Activated CD4-positive, CD25-positive, alpha-beta regulatory T cell treated with anti-CD3 and anti-CD28 coated beads, Interleukin-2, amount 50 U/mL, for 72 hours (primary cell): ENCODE results near the gene SYT15.

ENCODE experiments used
- DNase-seq: peaks from one replicate; pipeline ENCODE4 v3.0.0; 2021

Gene SYT15

GRCh38 chr10:46545861-46546590 lies 32.9 kb upstream of the SYT15 start:
- peak; percentile 27 for DNase-seq

- DNase-seq: peak; percentile 24
Measured at GRCh38 chr10:46546591-46547540, 32.1 kb upstream of the SYT15 start.

GRCh38 chr10:46547541-46548497 lies 31.1 kb upstream of the SYT15 start:
- DNase-seq: peak; percentile 25

- DNase-seq: no peak
Measured at GRCh38 chr10:46548498-46549090, 30.3 kb upstream of the SYT15 start.

GRCh38 chr10:46549171-46550075 lies 29.5 kb upstream of the SYT15 start:
- DNase-seq: no peak

GRCh38 chr10:46550076-46550790 lies 28.7 kb upstream of the SYT15 start:
- no peak for DNase-seq

GRCh38 chr10:46550795-46551700 lies 27.9 kb upstream of the SYT15 start:
- DNase-seq: no peak

- no peak for DNase-seq
Measured at GRCh38 chr10:46551701-46552525, 27.0 kb upstream of the SYT15 start.

GRCh38 chr10:46552526-46553237 lies 26.2 kb upstream of the SYT15 start:
- no peak for DNase-seq

GRCh38 chr10:46553238-46554049 lies 25.5 kb upstream of the SYT15 start:
- no peak for DNase-seq

- DNase-seq: no peak
Measured at GRCh38 chr10:46554166-46554781, 24.7 kb upstream of the SYT15 start.

GRCh38 chr10:46555366-46555712 lies 23.6 kb upstream of the SYT15 start:
- no peak for DNase-seq

GRCh38 chr10:46555713-46556514 lies 23.0 kb upstream of the SYT15 start:
- no peak for DNase-seq

- DNase-seq: no peak
Measured at GRCh38 chr10:46556515-46557318, 22.2 kb upstream of the SYT15 start, which contains the start of gene GPRIN2. TSS of gene GPRIN2 (minus strand) at chr10:46556658. CDS start at chr10:46550736, 5,922 bp downstream.
